HG03442 (cell line): ENCODE results near the gene BZW2.

ENCODE experiments used
- ATAC-seq: cut with Tn5 transposase; IDR thresholded peaks from one replicate; pipeline ENCODE4 v1.9.1; 2021; ENCODE audit warnings: mild to moderate bottlenecking, moderate library complexity; ENCODE audit not compliant: unreplicated experiment

Gene BZW2

DNA sequence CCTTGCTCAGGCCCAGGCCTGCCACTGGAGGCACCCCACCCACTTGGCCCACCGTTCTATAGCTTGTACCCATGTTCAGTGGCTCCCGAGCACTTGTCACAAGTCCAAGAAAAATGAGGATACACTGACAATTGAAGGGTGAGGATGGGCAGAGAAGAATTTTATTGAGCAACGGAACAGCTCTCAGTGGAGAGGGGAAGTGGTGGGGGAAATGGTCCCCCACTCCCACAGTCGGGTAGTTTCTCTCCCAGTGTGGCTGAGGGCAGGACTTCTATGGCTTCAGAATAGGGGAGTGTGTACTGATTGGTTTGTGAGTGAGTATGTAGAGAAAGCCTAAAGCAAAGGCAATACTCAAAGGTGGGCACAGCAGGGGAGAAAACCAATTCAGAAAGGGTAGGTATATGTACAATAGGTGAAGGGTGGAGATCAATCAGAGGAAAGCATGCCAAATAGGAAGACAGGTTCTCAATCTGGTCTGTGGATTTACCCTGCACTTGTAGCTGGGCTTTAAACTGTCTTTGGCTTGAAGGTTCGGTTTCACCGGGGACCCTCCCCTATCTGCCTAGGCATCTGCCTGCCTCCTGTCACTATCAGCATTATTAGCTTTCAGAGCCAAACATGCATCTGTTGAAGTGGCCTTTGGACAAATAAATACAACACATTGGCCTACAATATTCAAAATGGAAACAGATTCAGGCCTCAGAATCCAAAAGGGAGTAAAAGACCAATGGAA, 98.7 kb downstream of the BZW2 start:
- no peak for ATAC-seq

DNA sequence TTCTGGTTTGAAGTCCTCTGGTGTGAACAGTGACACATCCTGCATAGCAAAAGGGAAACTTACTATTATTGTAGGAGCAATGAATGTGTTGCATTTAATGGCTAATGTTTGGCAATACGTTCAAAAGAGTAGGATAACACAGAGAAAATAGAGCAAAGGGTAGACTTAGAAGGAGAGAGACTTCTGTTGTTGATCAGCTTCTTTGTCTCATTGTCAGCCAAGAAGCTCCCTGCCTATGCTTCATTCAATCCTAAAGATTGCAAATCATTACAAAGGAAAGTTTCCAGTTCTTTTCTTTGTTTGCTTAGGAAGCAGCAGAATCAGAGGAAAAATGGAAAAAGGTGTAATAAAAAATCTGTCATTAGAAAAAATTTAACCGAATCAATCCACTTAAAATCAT, 99.7 kb downstream of the BZW2 start:
- ATAC-seq, result no peak

DNA sequence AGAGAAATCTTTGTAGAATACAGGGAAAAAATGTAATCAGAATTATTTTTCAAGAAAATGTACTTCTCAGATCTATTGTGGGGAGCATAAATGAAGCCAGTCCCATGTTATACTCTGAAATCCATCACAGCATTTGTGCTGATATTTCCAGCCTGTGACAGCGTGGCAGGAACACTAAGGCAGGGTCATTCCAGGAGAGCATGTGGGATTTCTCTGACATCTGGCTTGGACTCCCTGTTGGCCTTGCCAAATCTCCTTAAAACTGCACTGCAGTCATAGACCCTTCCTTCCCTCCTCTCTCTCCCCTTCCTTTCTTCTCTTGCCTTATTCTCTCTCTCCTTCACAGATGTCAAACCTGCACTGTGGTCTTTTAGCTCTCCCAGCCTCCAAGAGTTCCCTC, 101.1 kb downstream of the BZW2 start:
- ATAC-seq, result no peak

DNA sequence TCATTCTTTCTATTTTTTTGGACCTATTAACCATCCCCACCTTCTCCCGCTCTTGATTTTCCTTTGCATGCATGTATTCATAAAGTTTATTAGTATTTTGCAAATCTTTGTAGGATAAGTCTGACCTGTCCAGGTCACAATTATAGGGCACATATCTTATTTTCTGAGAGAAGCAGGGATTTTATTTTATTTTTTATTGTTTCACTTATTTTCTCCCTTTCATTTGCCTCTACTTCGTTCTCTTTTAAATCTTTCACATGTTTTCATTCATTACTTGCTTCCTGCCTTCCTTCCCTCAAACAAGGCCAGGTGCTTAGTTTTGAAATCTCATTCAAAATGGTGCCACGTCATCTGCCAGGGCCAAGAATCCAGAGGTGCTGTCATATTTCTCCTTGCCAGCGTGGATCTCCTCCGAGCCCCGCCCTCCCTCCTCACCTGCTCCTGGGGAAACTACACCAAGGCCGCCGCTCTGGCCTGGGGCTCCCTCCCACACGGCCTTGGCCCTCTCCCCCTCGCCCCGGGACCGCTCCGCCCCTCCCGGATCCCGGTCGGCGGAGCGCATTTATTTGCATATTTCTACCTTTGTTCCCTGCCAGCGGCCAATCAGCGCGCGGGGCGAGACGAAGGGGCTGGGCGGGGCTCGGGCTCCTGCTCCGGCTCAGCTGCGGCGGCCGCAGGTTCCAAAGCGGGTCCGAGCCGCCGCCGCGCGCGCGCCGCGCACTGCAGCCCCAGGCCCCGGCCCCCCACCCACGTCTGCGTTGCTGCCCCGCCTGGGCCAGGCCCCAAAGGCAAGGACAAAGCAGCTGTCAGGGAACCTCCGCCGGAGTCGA, 107.3 kb downstream of the BZW2 start, which contains the start of gene TSPAN13:
Gene TSPAN13 (plus strand): TSS at position 654 of the 830 bp plus-strand sequence. CDS start 213 bp downstream, outside the sequence.
- ATAC-seq, result peak; percentile 74

DNA sequence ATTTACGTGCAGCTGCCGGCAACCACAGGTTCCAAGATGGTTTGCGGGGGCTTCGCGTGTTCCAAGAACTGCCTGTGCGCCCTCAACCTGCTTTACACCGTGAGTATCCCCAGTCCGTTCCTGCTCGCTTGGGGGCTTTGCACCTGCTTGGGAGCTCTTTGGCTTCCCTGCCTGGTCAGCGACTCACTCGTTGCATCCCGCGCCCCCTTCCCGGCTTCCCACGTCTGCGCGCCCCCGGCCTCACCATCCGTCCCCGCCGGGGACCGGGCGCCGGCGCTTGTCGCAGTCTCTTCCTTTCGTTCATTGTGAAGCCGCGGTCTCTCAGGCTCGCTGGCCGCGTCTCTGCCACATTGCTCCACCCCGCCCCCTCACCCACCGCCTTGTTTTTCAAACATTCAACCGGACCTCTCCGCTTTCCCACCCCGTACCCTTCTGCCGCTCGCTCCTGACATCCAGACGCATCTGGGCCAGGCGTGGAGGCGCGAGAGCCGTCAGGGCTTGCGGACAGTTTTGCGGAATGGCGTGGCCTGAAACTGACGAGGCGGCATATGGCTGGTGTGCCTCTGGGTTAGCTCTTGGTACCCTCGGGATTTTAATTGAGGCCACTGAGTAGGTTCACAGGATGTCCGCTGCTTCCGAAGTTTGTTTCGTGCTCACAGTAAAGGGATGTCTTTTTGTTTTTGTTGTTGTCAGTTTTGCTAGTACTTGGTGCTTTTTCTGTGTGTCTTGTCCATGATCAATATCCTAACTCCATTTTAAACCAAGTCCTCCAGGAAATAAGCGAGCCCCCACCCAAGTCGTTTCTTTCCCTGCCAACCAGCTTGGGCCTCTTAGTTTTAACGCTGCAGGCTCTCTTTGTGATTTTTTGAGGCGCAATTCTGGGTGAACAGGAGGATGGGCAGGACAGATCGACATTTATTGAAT, 108.2 kb downstream of the BZW2 start:
- ATAC-seq, result peak; percentile 18

DNA sequence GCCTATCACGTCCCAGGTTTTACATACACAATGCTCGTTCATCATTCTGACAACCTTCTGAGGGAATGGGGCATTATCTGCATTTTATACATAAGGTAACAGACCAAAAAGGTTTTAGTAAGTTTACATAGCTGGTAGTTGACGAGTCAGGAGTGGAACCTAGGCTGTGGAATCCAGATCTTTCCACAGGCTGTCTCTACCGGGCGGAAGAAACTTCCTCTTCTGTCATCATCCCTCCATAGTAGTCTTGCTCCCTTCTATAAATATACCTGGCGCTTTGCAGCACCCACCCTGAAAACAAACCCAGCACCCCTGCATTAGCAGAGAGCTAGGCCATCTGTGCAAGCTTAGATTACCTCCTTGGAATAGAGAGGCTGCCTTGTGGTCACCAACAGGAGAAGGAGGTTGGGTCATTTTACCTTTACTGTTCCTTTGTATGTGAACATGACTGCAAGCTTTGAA, 108.9 kb downstream of the BZW2 start:
- ATAC-seq, result no peak

DNA sequence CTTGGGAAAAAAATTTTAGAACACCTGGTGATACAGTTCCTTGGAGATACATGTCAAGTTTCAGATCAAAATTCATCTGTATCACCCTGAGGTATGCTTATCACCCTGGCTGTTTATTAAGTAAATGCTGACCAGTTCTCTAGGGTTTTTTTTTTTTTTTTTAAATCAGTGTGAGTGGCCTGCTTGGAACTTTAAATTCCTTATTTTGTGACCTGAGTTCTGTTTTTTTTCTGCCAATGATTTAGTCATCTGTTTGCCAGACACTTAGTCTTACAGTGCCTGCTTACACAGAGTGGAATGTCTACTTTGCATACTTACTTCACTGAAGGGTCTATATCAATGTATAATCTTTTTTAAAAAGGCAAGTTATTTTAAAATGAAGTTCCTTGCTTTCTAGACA, 109.4 kb downstream of the BZW2 start:
- no peak for ATAC-seq
